Esophagus muscularis mucosa (tissue), 4 donors: Measurements from ENCODE around the gene KARS1. TPM values are rescaled to one million over a fixed set of nuclear protein-coding genes. Genes with fewer than 3 reads are reported as not detected.

Experiments
- DNase-seq: peaks from one replicate; pipeline ENCODE4 v3.0.0-alpha.2; 2017; ENCODE audit errors: extremely low spot score
- H3K27ac ChIP-seq, 4 donors: fragments of 200-600 bp; sonication (generic); replicated peaks in 1 of 4; 1 replicate in 3 of 4; 2 replicates in 1 of 4; pipeline ENCODE4 v1.5.1; 2016 to 2019; ENCODE audit warnings: mild to moderate bottlenecking in 1 of 4
- H3K27me3 ChIP-seq, 4 donors: fragments of 200-600 bp; sonication (generic); one replicate each; pipeline versions ENCODE4 v1.5.1 to v1.6.0; 2016 to 2019
- H3K36me3 ChIP-seq, 4 donors: fragments of 200-600 bp; sonication (generic); one replicate each; pipeline ENCODE4 v1.5.1; 2016 to 2019
- H3K4me1 ChIP-seq, 4 donors: fragments of 200-600 bp; sonication (generic); one replicate each; pipeline ENCODE4 v1.5.1; 2016 to 2019
- H3K4me3 ChIP-seq, 4 donors: fragments of 200-600 bp; sonication (generic); 1 replicate in 2 of 4; 2 replicates in 2 of 4; pipeline ENCODE4 v1.5.1; 2016 to 2019; ENCODE audit warnings: mild to moderate bottlenecking in 4 of 4, moderate library complexity in 1 of 4
- H3K9me3 ChIP-seq, 4 donors: fragments of 200-600 bp; sonication (generic); 1 replicate in 3 of 4; 2 replicates in 1 of 4; pipeline ENCODE4 v1.5.1; 2016 to 2019
- EP300 ChIP-seq: sonication (generic); formaldehyde crosslinking; IDR thresholded peaks from one replicate; pipeline ENCODE4 v1.6.1; 2017; ENCODE audit warnings: antibody characterized with exemption
- POLR2A ChIP-seq: fragments of 450-650 bp; IDR thresholded peaks from one replicate; pipeline ENCODE4 v1.6.1; 2017; ENCODE audit warnings: antibody characterized with exemption, moderate library complexity, mild to moderate bottlenecking, low read depth
- POLR2AphosphoS5 ChIP-seq, 2 donors: sonication (generic); formaldehyde crosslinking; IDR thresholded peaks; one replicate each; pipeline ENCODE4 v1.6.1; 2017; ENCODE audit warnings: antibody characterized with exemption in 2 of 2
- WGBS: methylation state at CpG from one replicate; pipeline ENCODE4 v1.1.5; 2018; 5-methylcytosine and 5-hydroxymethylcytosine counted together
- intact Hi-C: fragments of 100-400 bp; cut with DNase I; formaldehyde crosslinking; loops from one replicate; pipeline ENCODE4 v1.15.1; 2023
- total RNA-seq, 4 donors: library from RNA; depleted of rRNA; stranded (reverse); fragments of >200 nt; gene quantifications; one replicate each; pipeline versions ENCODE4 v1.1.0 to v1.2.1, GENCODE V29; 2016
- TF ChIP-seq, protein P1 (sequence below), 3 experiments: fragments of 200-600 bp in 2 of 3; fragments of 450-650 bp in 1 of 3; sonication (generic) in 2 of 3; IDR thresholded peaks; one replicate each; pipeline ENCODE4 v1.5.1; 2017 to 2019; ENCODE audit warnings: antibody characterized with exemption in 3 of 3, mild to moderate bottlenecking in 2 of 3, moderate library complexity in 1 of 3

KARS1 gene
- total RNA-seq, 4 donors from 2014 or later = 95.1 to 120 (median 102) TPM

DNA sequence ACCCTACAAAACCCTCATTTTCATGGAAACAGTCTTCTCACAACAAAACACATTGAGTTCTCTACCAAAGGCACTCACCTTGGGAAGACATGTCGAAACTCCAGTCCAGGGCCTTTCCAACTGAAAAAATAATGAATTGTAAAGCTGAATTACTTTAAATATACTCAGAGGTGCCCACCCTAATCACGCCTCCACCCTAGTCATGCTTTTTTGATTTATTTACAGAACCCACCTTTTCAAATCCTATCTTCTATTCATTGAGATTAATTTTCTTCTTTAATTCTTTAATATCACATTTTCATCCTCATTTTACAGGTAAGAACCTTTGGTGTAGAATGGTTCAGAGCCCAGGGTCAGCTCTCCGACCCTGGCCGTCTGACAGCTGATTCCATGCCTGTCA, 29.4 kb upstream of the KARS1 start, which contains the start of gene CPHXL2:
CPHXL2 (minus strand) TSS at position 101 of the 400 bp plus-strand sequence; CDS start at position 91, 10 bp downstream.
- no peak for TF ChIP-seq EP300
- no peak for TF ChIP-seq POLR2AphosphoS5 (IDR thresholded peaks at IDR 0.05)
- no peak for TF ChIP-seq POLR2A
- TF ChIP-seq, protein P1, sequence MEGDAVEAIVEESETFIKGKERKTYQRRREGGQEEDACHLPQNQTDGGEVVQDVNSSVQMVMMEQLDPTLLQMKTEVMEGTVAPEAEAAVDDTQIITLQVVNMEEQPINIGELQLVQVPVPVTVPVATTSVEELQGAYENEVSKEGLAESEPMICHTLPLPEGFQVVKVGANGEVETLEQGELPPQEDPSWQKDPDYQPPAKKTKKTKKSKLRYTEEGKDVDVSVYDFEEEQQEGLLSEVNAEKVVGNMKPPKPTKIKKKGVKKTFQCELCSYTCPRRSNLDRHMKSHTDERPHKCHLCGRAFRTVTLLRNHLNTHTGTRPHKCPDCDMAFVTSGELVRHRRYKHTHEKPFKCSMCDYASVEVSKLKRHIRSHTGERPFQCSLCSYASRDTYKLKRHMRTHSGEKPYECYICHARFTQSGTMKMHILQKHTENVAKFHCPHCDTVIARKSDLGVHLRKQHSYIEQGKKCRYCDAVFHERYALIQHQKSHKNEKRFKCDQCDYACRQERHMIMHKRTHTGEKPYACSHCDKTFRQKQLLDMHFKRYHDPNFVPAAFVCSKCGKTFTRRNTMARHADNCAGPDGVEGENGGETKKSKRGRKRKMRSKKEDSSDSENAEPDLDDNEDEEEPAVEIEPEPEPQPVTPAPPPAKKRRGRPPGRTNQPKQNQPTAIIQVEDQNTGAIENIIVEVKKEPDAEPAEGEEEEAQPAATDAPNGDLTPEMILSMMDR (IDR thresholded peaks at IDR 0.05) = no peak
- H3K27me3 ChIP-seq = no peaks in the 10 kb centered on the region
- H3K27ac ChIP-seq = no peak within 1 kb of the TSS
- H3K4me1 ChIP-seq = no peaks in the 10 kb centered on the region
- WGBS = 91% methylated on average over 4 of the region's 4 CpGs
- intact Hi-C loops = no loop called here
- H3K9me3 ChIP-seq = no peaks in the 10 kb centered on the region
- H3K36me3 ChIP-seq = no peaks in the 10 kb centered on the region
- no peak within 1 kb of the TSS for H3K4me3 ChIP-seq
- DNase-seq = no peak

DNA sequence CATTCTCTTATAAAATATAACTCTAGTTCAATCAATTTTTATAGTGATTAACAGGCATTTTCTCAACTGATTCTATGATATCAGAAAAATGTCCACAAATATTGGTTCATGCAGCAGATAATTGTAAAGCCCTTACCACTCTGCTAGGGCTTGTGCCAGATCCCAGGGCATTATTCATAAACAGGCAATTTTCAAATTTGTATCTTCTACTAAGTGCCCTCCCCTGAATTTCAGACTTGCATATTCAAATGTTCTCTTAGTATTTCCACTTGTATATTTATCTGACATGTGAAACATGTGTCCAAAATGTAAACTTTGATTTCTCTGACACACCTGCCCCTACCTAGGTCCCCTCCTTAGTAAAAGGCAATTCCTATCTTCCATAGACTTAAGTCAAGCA, 20.0 kb upstream of the KARS1 start:
- H3K36me3 ChIP-seq = no peaks in the 10 kb centered on the region
- no peaks in the 10 kb centered on the region for H3K4me1 ChIP-seq
- no peaks in the 10 kb centered on the region for H3K9me3 ChIP-seq
- H3K27me3 ChIP-seq = no peaks in the 10 kb centered on the region
- DNase-seq = no peak
- intact Hi-C loops = no loop called here
- H3K4me3 ChIP-seq = no peak overlapping the region
- H3K27ac ChIP-seq = no peak overlapping the region
- TF ChIP-seq POLR2AphosphoS5 (IDR thresholded peaks at IDR 0.05) = no peak
- TF ChIP-seq EP300 = no peak
- TF ChIP-seq, protein P1 (IDR thresholded peaks at IDR 0.05) = no peak
- TF ChIP-seq POLR2A = no peak

DNA sequence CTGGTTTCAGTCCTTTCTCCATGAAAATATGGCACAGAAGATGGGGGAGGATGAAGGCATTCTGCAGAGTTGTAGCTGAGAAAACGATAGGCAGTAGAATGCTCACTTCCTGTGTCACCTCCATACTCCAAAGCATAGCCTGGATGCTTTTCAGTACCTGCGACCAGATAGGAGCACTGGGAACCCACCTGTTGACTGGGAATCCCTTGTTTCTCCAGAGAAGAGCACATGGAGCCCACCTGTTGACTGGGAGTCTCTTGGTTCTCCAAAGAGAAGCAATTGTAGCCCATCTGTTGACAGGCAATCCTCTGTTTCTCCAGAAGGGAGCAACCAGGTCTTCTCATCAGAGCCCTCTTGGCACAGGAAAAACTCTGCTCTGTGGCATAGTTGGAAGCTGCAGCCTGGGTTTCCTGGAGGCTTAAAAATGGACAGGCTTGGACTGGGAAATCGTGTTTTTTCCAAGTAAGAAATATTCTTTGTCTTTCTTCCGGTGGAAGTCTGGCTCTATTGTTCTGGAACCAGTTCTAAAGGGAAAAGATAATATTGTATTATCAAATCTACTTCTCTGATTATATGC, 13.3 kb upstream of the KARS1 start:
- 80% methylated on average over 4 of the region's 4 CpGs for WGBS
- no peaks in the 10 kb centered on the region for H3K9me3 ChIP-seq
- no peaks in the 10 kb centered on the region for H3K27me3 ChIP-seq
- DNase-seq = no peak
- H3K4me3 ChIP-seq = no peak overlapping the region
- intact Hi-C loops = no loop called here
- H3K36me3 ChIP-seq = peaks cover 25 to 61% (median 45%) of the 10 kb centered on the region in 4 donors
- no peak overlapping the region for H3K27ac ChIP-seq
- H3K4me1 ChIP-seq = peaks cover 0 to 13% (median 2%) of the 10 kb centered on the region in 4 donors
- TF ChIP-seq EP300 (no peak), POLR2AphosphoS5 (IDR thresholded peaks at IDR 0.05) (no peak), POLR2A (no peak)
- TF ChIP-seq, protein P1 (IDR thresholded peaks at IDR 0.05) = no peak

DNA sequence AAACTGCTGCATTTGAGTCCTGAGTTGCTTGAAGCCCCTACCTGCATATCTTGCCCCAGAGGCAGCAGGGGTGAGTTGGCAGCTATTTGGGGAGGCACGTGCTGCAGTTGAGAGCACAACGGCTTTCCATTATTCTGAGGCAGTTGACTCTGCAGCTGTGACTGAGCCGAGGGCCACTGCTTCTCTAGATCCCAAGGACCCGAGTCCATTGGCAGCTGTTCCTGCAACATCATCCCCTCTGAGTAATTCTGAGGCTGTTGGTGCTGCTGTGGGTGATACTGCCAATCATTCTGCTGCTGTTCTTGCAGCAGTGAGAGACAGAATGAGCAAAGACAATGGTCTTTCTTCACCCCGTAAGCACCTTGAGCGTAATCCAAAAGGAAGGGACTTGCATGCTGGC, 12.9 kb upstream of the KARS1 start:
- 90% methylated on average over 6 of the region's 6 CpGs for WGBS
- peaks cover 30 to 66% (median 50%) of the 10 kb centered on the region in 4 donors for H3K36me3 ChIP-seq

More for the DNA sequence above, 12.9 kb upstream of the KARS1 start:
- Histone ChIP-seq H3K4me1 (peaks cover 0 to 13% (median 2%) of the 10 kb centered on the region in 4 donors), H3K9me3 (no peaks in the 10 kb centered on the region), H3K27me3 (no peaks in the 10 kb centered on the region), H3K27ac (no peak overlapping the region), H3K4me3 (no peak overlapping the region)
- intact Hi-C loops = no loop called here
- no peak for TF ChIP-seq POLR2AphosphoS5 (IDR thresholded peaks at IDR 0.05)
- TF ChIP-seq POLR2A = no peak
- TF ChIP-seq EP300 = no peak
- TF ChIP-seq, protein P1 (IDR thresholded peaks at IDR 0.05) = no peak
- no peak for DNase-seq
